ENCODE results near the gene TRIM44.

DNA sequence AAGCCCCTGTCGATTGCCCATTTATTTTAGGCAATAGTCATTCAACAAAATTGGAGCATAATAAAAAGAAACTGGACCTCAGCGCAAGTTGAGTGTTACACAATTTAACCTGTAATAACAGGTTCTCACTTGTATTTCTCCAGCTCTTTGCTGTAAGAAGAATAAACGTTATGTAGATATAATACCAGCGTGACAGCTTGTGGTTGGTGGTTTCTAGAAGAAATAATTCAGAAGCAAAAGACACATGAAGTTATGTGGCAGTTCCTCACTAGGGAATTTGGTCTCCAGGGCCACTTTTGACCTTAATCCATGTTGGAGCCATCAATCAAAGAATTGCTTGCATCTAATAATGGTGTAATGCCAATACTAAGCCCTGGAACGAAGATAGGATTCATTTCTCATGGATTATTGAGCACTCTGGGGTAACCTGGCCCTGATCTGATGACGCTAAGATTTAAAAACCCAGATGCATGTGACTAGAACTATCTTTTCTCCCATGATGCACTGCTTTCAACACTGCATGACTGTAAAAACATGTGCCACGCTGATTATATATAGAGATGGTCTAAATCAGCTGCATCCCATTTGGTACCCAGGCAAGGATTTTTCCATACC is 151.6 kb downstream of the TRIM44 start:
- TF ChIP-seq POLR2AphosphoS5 (IDR thresholded peaks at IDR 0.05; ENCODE audit: low read depth, low read length) = no peak
- no peak for TF ChIP-seq POLR2A (IDR thresholded peaks at IDR 0.05; ENCODE audit: low read depth, low read length)
- no peak for TF ChIP-seq TAF1 (IDR thresholded peaks at IDR 0.05; ENCODE audit: low read depth, low read length)
- no peak for TF ChIP-seq POU2F2 (IDR thresholded peaks at IDR 0.05; ENCODE audit: low read depth, low read length)
- TF ChIP-seq SPI1 (IDR thresholded peaks at IDR 0.05; ENCODE audit: low read depth, low read length) = no peak

All from GM12891 (cell line).